HepG2 (cell line): Measurements from ENCODE around the gene CTDSP2. TPM values are rescaled to one million over a fixed set of nuclear protein-coding genes. Genes with fewer than 3 reads are reported as not detected.

ENCODE experiments used
- CHD4 ChIP-seq: fragments of 200-600 bp; sonication (generic); IDR thresholded peaks from 2 replicates; pipeline ENCODE4 v1.7.0; 2017; ENCODE audit warnings: mild to moderate bottlenecking, low read length, borderline replicate concordance
- E2F2 ChIP-seq: sonication (generic); formaldehyde crosslinking; IDR thresholded peaks from 2 replicates; pipeline ENCODE4 v1.4.0; 2020; ENCODE audit warnings: missing genetic modification reagents, borderline replicate concordance
- FOXM1 ChIP-seq: sonication (generic); formaldehyde crosslinking; IDR thresholded peaks from 2 replicates; pipeline ENCODE4 v1.5.0; 2020; ENCODE audit warnings: missing genetic modification reagents
- HNF1A ChIP-seq, 2 experiments: sonication (generic) in 1 of 2; formaldehyde crosslinking in 1 of 2; IDR thresholded peaks; 2 replicates each; pipeline versions ENCODE4 v1.4.0 to v1.6.1; 2016 to 2020; ENCODE audit warnings: borderline replicate concordance in 1 of 2, low read depth in 1 of 2, mild to moderate bottlenecking in 1 of 2, missing genetic modification reagents in 1 of 2
- PTBP1 ChIP-seq: fragments of 200-400 bp; formaldehyde crosslinking; IDR thresholded peaks from 2 replicates; pipeline ENCODE4 v1.6.1; 2018; ENCODE audit warnings: low read length, low read depth; ENCODE audit not compliant: poor library complexity, severe bottlenecking
- REXO4 ChIP-seq: sonication (generic); formaldehyde crosslinking; IDR thresholded peaks from 2 replicates; pipeline ENCODE4 v1.8.0; 2022; ENCODE audit warnings: missing genetic modification reagents, mild to moderate bottlenecking, borderline replicate concordance
- SIX4 ChIP-seq: sonication (generic); formaldehyde crosslinking; IDR thresholded peaks from 2 replicates; pipeline ENCODE4 v1.4.0; 2020; ENCODE audit warnings: missing genetic modification reagents
- SNRNP70 ChIP-seq: fragments of 200-400 bp; formaldehyde crosslinking; IDR thresholded peaks from 2 replicates; pipeline ENCODE4 v1.6.1; 2017; ENCODE audit warnings: mild to moderate bottlenecking, low read depth, low read length, moderate library complexity
- SRF ChIP-seq: IDR thresholded peaks from 2 replicates; pipeline ENCODE4 v1.6.1; 2011; ENCODE audit warnings: mild to moderate bottlenecking, low read depth, low read length, moderate library complexity
- ZBTB49 ChIP-seq: sonication (generic); formaldehyde crosslinking; IDR thresholded peaks from 2 replicates; pipeline ENCODE4 v1.4.0; 2020; ENCODE audit warnings: missing genetic modification reagents, borderline replicate concordance
- ZNF225 ChIP-seq: sonication (generic); formaldehyde crosslinking; IDR thresholded peaks from 2 replicates; pipeline ENCODE4 v1.4.0; 2020; ENCODE audit warnings: mild to moderate bottlenecking, missing genetic modification reagents
- ZNF557 ChIP-seq: sonication (generic); formaldehyde crosslinking; IDR thresholded peaks from 2 replicates; pipeline ENCODE4 v1.4.0; 2020; ENCODE audit warnings: missing genetic modification reagents
- ZNF598 ChIP-seq: sonication (generic); formaldehyde crosslinking; IDR thresholded peaks from 2 replicates; pipeline ENCODE4 v1.5.1; 2020; ENCODE audit warnings: mild to moderate bottlenecking, missing genetic modification reagents, borderline replicate concordance
- ZNF770 ChIP-seq: sonication (generic); formaldehyde crosslinking; IDR thresholded peaks from 2 replicates; pipeline ENCODE4 v1.5.0; 2020; ENCODE audit warnings: mild to moderate bottlenecking, missing genetic modification reagents
- ZNF800 ChIP-seq: sonication (generic); formaldehyde crosslinking; IDR thresholded peaks from 2 replicates; pipeline ENCODE4 v1.4.0; 2020; ENCODE audit warnings: missing genetic modification reagents
- polyA plus RNA-seq, 8 experiments: library from polyadenylated mRNA; depleted of rRNA in 3 of 8; stranded (reverse) in 7 of 8; unstranded in 1 of 8; fragments of >200 nt; fragmentation: Illumina TruSeq in 4 of 8; extraction: Trizol in 4 of 8; gene quantifications; 2 replicates each; pipeline versions ENCODE4 v1.2.1 to v1.2.3, GENCODE V29; 2011 to 2016; ENCODE audit warnings: low read depth in 4 of 8, missing spikeins in 1 of 8, mixed read lengths in 1 of 8; ENCODE audit not compliant: insufficient read depth in 1 of 8
- total RNA-seq, 5 experiments: library from RNA; depleted of rRNA; stranded (reverse); fragments of >200 nt; fragmentation: Illumina TruSeq; extraction: Trizol; gene quantifications; 2 replicates each; pipeline ENCODE4 v1.2.3, GENCODE V29; 2016; ENCODE audit warnings: low read depth in 1 of 5

The CTDSP2 gene
- total and polyA plus RNA-seq, 2 of the 13 experiments (the other 11 are each of a cell fraction or from before 2014, with no cell fraction given): 38.1 to 82.5 TPM

GRCh38 chr12:57782608-57783465, 63.7 kb downstream of the CTDSP2 start, which contains the start of gene TSFM (continued):
- peak; percentile 85; the same call in 1 of the 2 replicates for TF ChIP-seq ZNF800 (CRISPR knock-in tag)
- TF ChIP-seq E2F2 (CRISPR knock-in tag): peak; percentile 59; the same call in 1 of the 2 replicates
- TF ChIP-seq ZNF225: no peak
- TF ChIP-seq ZNF598: peak; percentile 80; the same call in 1 of the 2 replicates
- TF ChIP-seq SIX4 (CRISPR knock-in tag): peak; percentile 54; the same call in 1 of the 2 replicates
- TF ChIP-seq SRF: peak; percentile 11; the same call in 1 of the 2 replicates
- no peak for TF ChIP-seq CHD4
- TF ChIP-seq ZNF557 (CRISPR knock-in tag): 0 out of 2 replicates have a peak, but pooled peaks have one; percentile 55
- TF ChIP-seq HNF1A (IDR thresholded peaks at IDR 0.05; ENCODE audit: low read depth): no peak
- peak; percentile 55; the same call in 1 of the 2 replicates for TF ChIP-seq HNF1A (CRISPR knock-in tag; IDR thresholded peaks at IDR 0.05; ENCODE audit: borderline replicate concordance)
- 0 out of 2 replicates have a peak, but pooled peaks have one; percentile 23 for TF ChIP-seq REXO4
- no peak for TF ChIP-seq PTBP1
- peak; percentile 65 for TF ChIP-seq ZNF770 (CRISPR knock-in tag)
- TF ChIP-seq FOXM1: no peak
- TF ChIP-seq SNRNP70: no peak
- no peak for TF ChIP-seq ZBTB49 (CRISPR knock-in tag)
